Astrocyte (in vitro differentiated cells and primary cell): ENCODE data around the gene MYOM3.

Source experiments
- CTCF ChIP-seq: IDR thresholded peaks from 2 replicates; pipeline ENCODE4 v1.5.1; 2011; ENCODE audit warnings: low read depth, mild to moderate bottlenecking, inconsistent platforms, low read length, moderate library complexity; ENCODE audit not compliant: insufficient read depth
- EZH2 ChIP-seq: IDR thresholded peaks from 2 replicates; pipeline ENCODE4 v1.6.1; 2012; ENCODE audit warnings: mild to moderate bottlenecking, low read length, inconsistent platforms; ENCODE audit not compliant: insufficient read depth

GRCh38 chr1:24082372-24082771 is 29.6 kb downstream of the MYOM3 start:
- TF ChIP-seq CTCF: no peak
- TF ChIP-seq EZH2: no peak
